Right atrium auricular region (tissue), 2 donors: ENCODE measurements around the gene IL36A. TPM values are rescaled to one million over a fixed set of nuclear protein-coding genes. Genes with fewer than 3 reads are reported as not detected.

Source experiments
- DNase-seq: peaks from one replicate; pipeline ENCODE4 v3.0.0-alpha.2; 2019; ENCODE audit warnings: low spot score
- H3K27ac ChIP-seq, 2 donors: fragments of 200-600 bp; sonication (generic); 1 replicate in 1 of 2; 2 replicates in 1 of 2; pipeline ENCODE4 v1.5.1; 2016 to 2019
- H3K27me3 ChIP-seq, 2 donors: fragments of 200-600 bp; sonication (generic); one replicate each; pipeline versions ENCODE4 v1.5.1 to v1.6.0; 2017 to 2019
- H3K36me3 ChIP-seq: fragments of 200-600 bp; sonication (generic); one replicate; pipeline ENCODE4 v1.5.1; 2016
- H3K4me1 ChIP-seq, 2 donors: fragments of 200-600 bp; sonication (generic); one replicate each; pipeline versions ENCODE4 v1.5.1 to v1.6.0; 2017 to 2019
- H3K4me3 ChIP-seq, 2 donors: fragments of 200-600 bp; sonication (generic); 1 replicate in 1 of 2; 2 replicates in 1 of 2; pipeline ENCODE4 v1.5.1; 2017 to 2019; ENCODE audit warnings: mild to moderate bottlenecking in 1 of 2, moderate library complexity in 1 of 2
- H3K9me3 ChIP-seq, 2 donors: fragments of 200-600 bp; sonication (generic); one replicate each; pipeline ENCODE4 v1.5.1; 2019
- CTCF ChIP-seq, 2 donors: fragments of 200-600 bp; sonication (generic); IDR thresholded peaks; one replicate each; pipeline ENCODE4 v1.5.1; 2019; ENCODE audit warnings: antibody characterized with exemption in 2 of 2
- total RNA-seq, 2 donors: library from RNA; depleted of rRNA; stranded (reverse); fragments of >200 nt; gene quantifications; one replicate each; pipeline ENCODE4 v1.1.0, GENCODE V29; 2016

The IL36A gene
- total RNA-seq, 2 donors from 2014 or later: not detected

- no peak for DNase-seq
- Histone ChIP-seq H3K4me3 (no peak overlapping the region), H3K27ac (no peak overlapping the region), H3K9me3 (no peaks in the 10 kb centered on the region), H3K4me1 (no peaks in the 10 kb centered on the region), H3K27me3 (no peaks in the 10 kb centered on the region), H3K36me3 (no peaks in the 10 kb centered on the region)
- no peak for TF ChIP-seq CTCF (IDR thresholded peaks at IDR 0.05)
Observed at GRCh38 chr2:113015042-113015441, 9.8 kb downstream of the IL36A start.

- TF ChIP-seq CTCF (IDR thresholded peaks at IDR 0.05): no peak
- no peaks in the 10 kb centered on the region for H3K9me3 ChIP-seq
- no peak overlapping the region for H3K4me3 ChIP-seq
- no peaks in the 10 kb centered on the region for H3K4me1 ChIP-seq
- no peaks in the 10 kb centered on the region for H3K36me3 ChIP-seq
- no peak overlapping the region for H3K27ac ChIP-seq
- no peak for DNase-seq
- H3K27me3 ChIP-seq: no peaks in the 10 kb centered on the region
Observed at GRCh38 chr2:113015655-113016054, 10.4 kb downstream of the IL36A start.

- H3K36me3 ChIP-seq: no peaks in the 10 kb centered on the region
- no peak overlapping the region for H3K4me3 ChIP-seq
- no peak for TF ChIP-seq CTCF (IDR thresholded peaks at IDR 0.05)
- no peak overlapping the region for H3K27ac ChIP-seq
- H3K27me3 ChIP-seq: no peaks in the 10 kb centered on the region
- no peaks in the 10 kb centered on the region for H3K9me3 ChIP-seq
- no peak for DNase-seq
- H3K4me1 ChIP-seq: no peaks in the 10 kb centered on the region
Observed at GRCh38 chr2:113018509-113018908, 13.2 kb downstream of the IL36A start.

- Histone ChIP-seq H3K4me3 (no peak overlapping the region), H3K27ac (no peak overlapping the region), H3K9me3 (no peaks in the 10 kb centered on the region), H3K4me1 (no peaks in the 10 kb centered on the region), H3K27me3 (no peaks in the 10 kb centered on the region), H3K36me3 (no peaks in the 10 kb centered on the region)
- no peak for TF ChIP-seq CTCF (IDR thresholded peaks at IDR 0.05)
- no peak for DNase-seq
Observed at GRCh38 chr2:113021312-113021711, 16.1 kb downstream of the IL36A start.

GRCh38 chr2:113024764-113025163 lies 19.5 kb downstream of the IL36A start:
- TF ChIP-seq CTCF (IDR thresholded peaks at IDR 0.05): no peak
- H3K27me3 ChIP-seq: no peaks in the 10 kb centered on the region

GRCh38 chr2:113025737-113026136 lies 20.5 kb downstream of the IL36A start:
- no peak overlapping the region for H3K4me3 ChIP-seq
- no peaks in the 10 kb centered on the region for H3K4me1 ChIP-seq
- no peak for TF ChIP-seq CTCF (IDR thresholded peaks at IDR 0.05)
- no peak for DNase-seq
- H3K9me3 ChIP-seq: no peaks in the 10 kb centered on the region
- no peak overlapping the region for H3K27ac ChIP-seq
- H3K27me3 ChIP-seq: no peaks in the 10 kb centered on the region
- H3K36me3 ChIP-seq: no peaks in the 10 kb centered on the region

More at GRCh38 chr2:113024764-113025163, 19.5 kb downstream of the IL36A start:
- no peaks in the 10 kb centered on the region for H3K9me3 ChIP-seq
- H3K4me1 ChIP-seq: no peaks in the 10 kb centered on the region
- no peak overlapping the region for H3K27ac ChIP-seq
- DNase-seq: no peak
- H3K36me3 ChIP-seq: no peaks in the 10 kb centered on the region
- no peak overlapping the region for H3K4me3 ChIP-seq
